ENCODE results near the gene RASA1.

RASA1 gene

GRCh38 chr5:87347272-87347671 is 79.6 kb downstream of the RASA1 start:
- no peaks in the 10 kb centered on the region for H3K4me1 ChIP-seq (ENCODE audit: insufficient read depth, low read length, severe bottlenecking)
- no peaks in the 10 kb centered on the region for H3K9me3 ChIP-seq (ENCODE audit: low read length)
- H3F3A ChIP-seq (ENCODE audit: insufficient read depth, low read length): no peaks in the 10 kb centered on the region
- H4K20me1 ChIP-seq (ENCODE audit: insufficient read depth, low read length): no peaks in the 10 kb centered on the region
- no peaks in the 10 kb centered on the region for H3K9me2 ChIP-seq (ENCODE audit: low read depth, low read length)
- no peak overlapping the region for H2AFZ ChIP-seq (ENCODE audit: low read length)
- H3K79me2 ChIP-seq (ENCODE audit: insufficient read depth, low read length): no peaks in the 10 kb centered on the region
- no peaks in the 10 kb centered on the region for H3K27me3 ChIP-seq (ENCODE audit: insufficient read depth, low read length)
- H3K9ac ChIP-seq (ENCODE audit: low read length): no peak overlapping the region
- no peak overlapping the region for H3K4me3 ChIP-seq (ENCODE audit: low read depth, low read length, poor library complexity, severe bottlenecking)
- TF ChIP-seq EZH2 (IDR thresholded peaks at IDR 0.05; ENCODE audit: borderline replicate concordance, low read length): no peak
- TF ChIP-seq CTCF (IDR thresholded peaks at IDR 0.05; ENCODE audit: low read length): no peak
- H3K36me3 ChIP-seq (ENCODE audit: insufficient read depth, low read length): peaks cover 28% of the 10 kb centered on the region
- no peak overlapping the region for H3K4me2 ChIP-seq (ENCODE audit: low read length)
- H3K27ac ChIP-seq (ENCODE audit: low read depth, low read length, poor library complexity, severe bottlenecking): no peak overlapping the region

- Histone ChIP-seq H3K79me2 (ENCODE audit: insufficient read depth, low read length) (no peaks in the 10 kb centered on the region), H3F3A (ENCODE audit: insufficient read depth, low read length) (no peaks in the 10 kb centered on the region), H3K4me2 (ENCODE audit: low read length) (no peak overlapping the region), H2AFZ (ENCODE audit: low read length) (no peak overlapping the region), H3K9me3 (ENCODE audit: low read length) (no peaks in the 10 kb centered on the region), H3K4me1 (ENCODE audit: insufficient read depth, low read length, severe bottlenecking) (no peaks in the 10 kb centered on the region), H3K36me3 (ENCODE audit: insufficient read depth, low read length) (peaks cover 24% of the 10 kb centered on the region), H3K9me2 (ENCODE audit: low read depth, low read length) (no peaks in the 10 kb centered on the region), H3K27me3 (ENCODE audit: insufficient read depth, low read length) (no peaks in the 10 kb centered on the region), H3K4me3 (ENCODE audit: low read depth, low read length, poor library complexity, severe bottlenecking) (no peak overlapping the region), H3K9ac (ENCODE audit: low read length) (no peak overlapping the region), H4K20me1 (ENCODE audit: insufficient read depth, low read length) (no peaks in the 10 kb centered on the region), H3K27ac (ENCODE audit: low read depth, low read length, poor library complexity, severe bottlenecking) (no peak overlapping the region)
- TF ChIP-seq CTCF (IDR thresholded peaks at IDR 0.05; ENCODE audit: low read length): no peak
- no peak for TF ChIP-seq EZH2 (IDR thresholded peaks at IDR 0.05; ENCODE audit: borderline replicate concordance, low read length)
Measured at GRCh38 chr5:87347841-87348240, 80.2 kb downstream of the RASA1 start.

GRCh38 chr5:87354496-87354895 is 86.8 kb downstream of the RASA1 start:
- H2AFZ ChIP-seq (ENCODE audit: low read length): no peak overlapping the region
- H3K79me2 ChIP-seq (ENCODE audit: insufficient read depth, low read length): no peaks in the 10 kb centered on the region
- H3K4me3 ChIP-seq (ENCODE audit: low read depth, low read length, poor library complexity, severe bottlenecking): no peak overlapping the region
- TF ChIP-seq EZH2 (IDR thresholded peaks at IDR 0.05; ENCODE audit: borderline replicate concordance, low read length) (no peak), CTCF (IDR thresholded peaks at IDR 0.05; ENCODE audit: low read length) (no peak)
- no peaks in the 10 kb centered on the region for H3K4me1 ChIP-seq (ENCODE audit: insufficient read depth, low read length, severe bottlenecking)
- no peaks in the 10 kb centered on the region for H4K20me1 ChIP-seq (ENCODE audit: insufficient read depth, low read length)
- H3F3A ChIP-seq (ENCODE audit: insufficient read depth, low read length): no peaks in the 10 kb centered on the region
- no peak overlapping the region for H3K9ac ChIP-seq (ENCODE audit: low read length)
- H3K27me3 ChIP-seq (ENCODE audit: insufficient read depth, low read length): no peaks in the 10 kb centered on the region
- no peaks in the 10 kb centered on the region for H3K9me3 ChIP-seq (ENCODE audit: low read length)
- H3K36me3 ChIP-seq (ENCODE audit: insufficient read depth, low read length): peaks cover 15% of the 10 kb centered on the region; the same call in 1 of the 2 replicates
- no peaks in the 10 kb centered on the region for H3K9me2 ChIP-seq (ENCODE audit: low read depth, low read length)
- H3K4me2 ChIP-seq (ENCODE audit: low read length): no peak overlapping the region
- H3K27ac ChIP-seq (ENCODE audit: low read depth, low read length, poor library complexity, severe bottlenecking): no peak overlapping the region

All from OCI-LY1 (cell line).